NT2/D1 (cell line): ENCODE data around the gene GALNT14.

Experiments used
- DNase-seq: peaks from one replicate; pipeline ENCODE4 v3.0.0-alpha.2; 2011; ENCODE audit warnings: low read depth, low spot score
- H3K27me3 ChIP-seq: 2 replicates; pipeline ENCODE4 v1.6.0; 2011; ENCODE audit warnings: mild to moderate bottlenecking; ENCODE audit not compliant: insufficient read length, insufficient read depth
- H3K36me3 ChIP-seq: 2 replicates; pipeline ENCODE4 v1.6.1; 2011; ENCODE audit warnings: mild to moderate bottlenecking, low read length, mixed read lengths; ENCODE audit not compliant: insufficient read depth, insufficient read length
- H3K4me1 ChIP-seq: 2 replicates; pipeline ENCODE4 v1.5.1; 2011; ENCODE audit not compliant: insufficient read depth, insufficient read length
- H3K4me3 ChIP-seq: 2 replicates; pipeline ENCODE4 v1.5.1; 2011; ENCODE audit warnings: low read depth; ENCODE audit not compliant: insufficient read length
- H3K9ac ChIP-seq: 2 replicates; pipeline ENCODE4 v1.6.0; 2011; ENCODE audit warnings: low read depth; ENCODE audit not compliant: insufficient read length
- H3K9me3 ChIP-seq: 2 replicates; pipeline ENCODE4 v1.5.1; 2011; ENCODE audit warnings: mild to moderate bottlenecking, low read length; ENCODE audit not compliant: insufficient read depth
- SUZ12 ChIP-seq: IDR thresholded peaks from 2 replicates; pipeline ENCODE4 v1.6.1; 2011; ENCODE audit not compliant: insufficient read length, insufficient read depth; ENCODE audit errors: extremely low read depth
- YY1 ChIP-seq: IDR thresholded peaks from 2 replicates; pipeline ENCODE4 v1.6.1; 2011; ENCODE audit not compliant: insufficient read length, insufficient read depth
- ZNF274 ChIP-seq: IDR thresholded peaks from 2 replicates; pipeline ENCODE4 v1.6.1; 2011; ENCODE audit warnings: mild to moderate bottlenecking, low read depth, low read length

GALNT14 gene

GRCh38 chr2:31168291-31168690 is 30.1 kb upstream of the GALNT14 start:
- H3K4me1 ChIP-seq = no peaks in the 10 kb centered on the region
- no peak overlapping the region for H3K9ac ChIP-seq
- DNase-seq = no peak

GRCh38 chr2:31166925-31167324 is 28.7 kb upstream of the GALNT14 start:
- no peak for TF ChIP-seq YY1
- TF ChIP-seq SUZ12 = no peak
- no peak for TF ChIP-seq ZNF274
- Histone ChIP-seq H3K4me1 (no peaks in the 10 kb centered on the region), H3K9ac (no peak overlapping the region), H3K4me3 (no peak overlapping the region), H3K9me3 (no peaks in the 10 kb centered on the region), H3K27me3 (no peaks in the 10 kb centered on the region), H3K36me3 (no peaks in the 10 kb centered on the region)
- DNase-seq = no peak

More at GRCh38 chr2:31168291-31168690, 30.1 kb upstream of the GALNT14 start:
- H3K4me3 ChIP-seq = no peak overlapping the region
- no peaks in the 10 kb centered on the region for H3K36me3 ChIP-seq
- no peak for TF ChIP-seq SUZ12
- H3K27me3 ChIP-seq = no peaks in the 10 kb centered on the region
- H3K9me3 ChIP-seq = no peaks in the 10 kb centered on the region

GRCh38 chr2:31163011-31163539 is 24.8 kb upstream of the GALNT14 start:
- Histone ChIP-seq H3K4me1 (no peaks in the 10 kb centered on the region), H3K27me3 (no peaks in the 10 kb centered on the region), H3K9me3 (no peaks in the 10 kb centered on the region), H3K4me3 (no peak overlapping the region), H3K36me3 (no peaks in the 10 kb centered on the region), H3K9ac (no peak overlapping the region)
- no peak for DNase-seq
- no peak for TF ChIP-seq YY1
- TF ChIP-seq ZNF274 = no peak
- no peak for TF ChIP-seq SUZ12

DNA sequence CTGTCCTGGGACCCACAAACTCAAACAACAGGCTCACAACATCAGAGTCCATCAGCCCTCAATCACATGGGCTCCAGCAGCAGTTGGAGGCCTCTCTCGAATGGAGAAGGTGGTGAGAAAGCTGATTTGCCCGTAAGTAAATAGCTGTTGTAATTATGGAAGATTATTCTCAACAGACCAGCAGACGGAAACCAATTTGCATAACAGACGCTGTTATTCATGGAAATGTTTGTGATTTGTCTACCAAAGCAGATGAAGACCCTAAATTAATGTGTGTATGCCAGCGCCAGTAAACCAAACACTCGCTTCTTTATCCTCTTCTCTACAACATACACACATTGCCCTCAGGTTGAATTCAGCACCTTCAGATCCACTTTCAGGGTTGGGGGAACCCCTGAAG is 23.4 kb upstream of the GALNT14 start:
- Histone ChIP-seq H3K4me3 (no peak overlapping the region), H3K36me3 (no peaks in the 10 kb centered on the region), H3K4me1 (no peaks in the 10 kb centered on the region)

GRCh38 chr2:31151501-31151900 is 13.3 kb upstream of the GALNT14 start:
- Histone ChIP-seq H3K27me3 (no peaks in the 10 kb centered on the region), H3K36me3 (no peaks in the 10 kb centered on the region), H3K4me3 (no peak overlapping the region), H3K4me1 (no peaks in the 10 kb centered on the region), H3K9ac (no peak overlapping the region), H3K9me3 (peaks cover 6% of the 10 kb centered on the region; the same call in 1 of the 2 replicates)
- no peak for DNase-seq
- no peak for TF ChIP-seq SUZ12

More for the DNA sequence above, 23.4 kb upstream of the GALNT14 start:
- TF ChIP-seq ZNF274 (no peak), YY1 (no peak), SUZ12 (no peak)
- H3K27me3 ChIP-seq = no peaks in the 10 kb centered on the region
- no peaks in the 10 kb centered on the region for H3K9me3 ChIP-seq
- no peak overlapping the region for H3K9ac ChIP-seq
- no peak for DNase-seq

DNA sequence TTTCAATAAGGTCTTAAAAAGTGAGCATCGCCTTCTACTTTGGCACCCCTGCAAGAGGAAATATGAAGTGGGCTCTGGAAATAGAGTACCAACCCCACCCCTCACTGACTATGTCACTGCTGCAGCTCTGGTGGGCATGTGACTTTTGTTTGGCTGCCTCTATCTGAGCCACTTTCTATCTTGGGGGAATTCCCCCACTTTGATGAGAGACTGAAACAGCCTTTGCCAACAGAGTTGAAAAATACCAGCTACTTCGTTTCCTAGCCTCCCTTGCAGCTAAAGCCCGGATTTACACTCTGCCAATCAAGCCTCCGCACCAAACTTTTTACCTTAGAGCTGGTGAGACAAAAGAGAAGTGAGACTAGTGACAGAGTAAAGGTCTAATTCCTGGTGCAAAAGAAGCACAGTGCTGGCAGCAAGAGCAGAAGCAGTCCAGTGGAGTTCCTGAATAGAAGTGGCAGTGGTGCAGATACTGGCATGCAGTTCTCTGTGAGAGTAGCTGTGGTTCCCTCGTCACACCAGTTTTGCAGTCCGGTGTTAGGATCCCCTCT is 12.0 kb upstream of the GALNT14 start:
- H3K9me3 ChIP-seq = peaks cover 6% of the 10 kb centered on the region; the same call in 1 of the 2 replicates
- no peak for DNase-seq
- no peak overlapping the region for H3K9ac ChIP-seq
- H3K4me3 ChIP-seq = no peak overlapping the region
- H3K27me3 ChIP-seq = no peaks in the 10 kb centered on the region
- TF ChIP-seq YY1 = no peak
- no peak for TF ChIP-seq ZNF274
- no peak for TF ChIP-seq SUZ12
- H3K36me3 ChIP-seq = no peaks in the 10 kb centered on the region
- H3K4me1 ChIP-seq = no peaks in the 10 kb centered on the region

GRCh38 chr2:31148514-31148913 is 10.3 kb upstream of the GALNT14 start:
- no peaks in the 10 kb centered on the region for H3K36me3 ChIP-seq
- no peak overlapping the region for H3K4me3 ChIP-seq
- no peak overlapping the region for H3K9ac ChIP-seq
- peaks cover 6% of the 10 kb centered on the region; the same call in 1 of the 2 replicates for H3K9me3 ChIP-seq
- TF ChIP-seq SUZ12 (no peak), ZNF274 (no peak), YY1 (no peak)
- H3K4me1 ChIP-seq = no peaks in the 10 kb centered on the region
- H3K27me3 ChIP-seq = no peaks in the 10 kb centered on the region
- no peak for DNase-seq

DNA sequence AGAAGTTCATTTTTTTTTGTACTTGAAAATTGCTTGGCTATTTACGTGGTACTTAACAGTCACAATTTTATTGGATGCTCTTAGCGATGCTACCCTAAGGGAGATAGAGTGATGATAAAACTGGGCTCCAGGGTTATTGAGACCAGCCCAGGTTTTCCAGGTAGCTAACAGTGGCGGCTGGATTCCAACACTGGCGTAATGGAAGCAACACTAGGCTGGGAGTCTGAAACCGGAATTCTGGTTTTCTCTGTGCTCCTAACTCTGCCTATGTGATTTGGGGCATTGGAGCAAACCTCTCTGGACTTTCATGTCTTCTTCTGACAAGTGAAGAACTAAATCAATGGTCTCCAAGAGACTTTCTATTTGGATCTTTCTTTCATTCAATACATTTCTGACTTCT is 9.4 kb upstream of the GALNT14 start:
- no peak for DNase-seq
- H3K4me3 ChIP-seq = no peak overlapping the region
- H3K9me3 ChIP-seq = peaks cover 6% of the 10 kb centered on the region; the same call in 1 of the 2 replicates
- no peak overlapping the region for H3K9ac ChIP-seq
- TF ChIP-seq ZNF274 = no peak
- no peak for TF ChIP-seq YY1
- no peak for TF ChIP-seq SUZ12
- H3K4me1 ChIP-seq = no peaks in the 10 kb centered on the region
- H3K36me3 ChIP-seq = no peaks in the 10 kb centered on the region
- H3K27me3 ChIP-seq = no peaks in the 10 kb centered on the region
